ENCODE results near the gene ZNRF1.

The ZNRF1 gene

DNA sequence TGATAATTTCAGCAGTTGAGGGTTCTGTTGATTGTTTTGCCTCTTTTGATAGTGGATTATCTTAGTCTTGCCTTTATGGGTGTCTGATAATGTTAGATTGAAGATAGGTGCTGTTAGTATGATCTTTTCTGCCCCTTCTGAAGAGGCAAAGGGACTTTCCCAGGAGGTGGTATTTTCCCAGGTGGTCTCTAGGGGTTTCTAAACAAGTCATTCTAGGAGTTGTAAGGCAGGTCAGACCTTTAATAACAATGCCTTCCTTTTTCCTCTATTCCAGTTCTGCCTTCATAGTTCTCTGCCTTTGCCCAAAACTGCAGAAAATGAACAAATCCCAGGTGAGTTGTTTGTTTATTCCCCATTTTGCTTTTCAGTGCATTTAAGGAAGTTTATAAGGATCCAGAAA lies 153.8 kb downstream of the ZNRF1 start:
- DNase-seq (ENCODE audit: low read depth in 2 of 2) = no peak

DNA sequence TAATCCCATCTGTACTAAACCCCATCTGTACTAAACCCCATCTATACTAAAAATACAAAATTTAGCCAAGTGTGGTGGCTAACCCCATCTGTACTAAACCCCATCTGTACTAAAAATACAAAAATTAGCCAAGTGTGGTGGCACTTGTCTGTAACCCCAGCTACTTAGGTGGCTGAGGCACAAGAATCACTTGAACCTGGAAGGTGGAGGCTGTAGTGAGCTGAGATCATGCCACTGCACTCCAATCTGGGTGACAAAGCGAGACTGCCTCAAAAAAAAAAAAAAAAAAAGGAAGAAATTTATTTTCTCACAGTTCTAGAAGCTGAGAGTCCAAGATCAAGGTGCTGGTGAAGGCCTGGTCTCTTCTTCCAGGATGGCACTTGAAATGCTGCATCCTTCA lies 161.6 kb downstream of the ZNRF1 start:
- DNase-seq (ENCODE audit: low read depth in 2 of 2) = no peak

All from stimulated activated CD8-positive, alpha-beta memory T cell treated with anti-CD3 and anti-CD28 coated beads, Interleukin-15, amount 100 ng/mL, for 4 hours (primary cell).